ENCODE data around the gene SLC24A4.

The SLC24A4 gene

GRCh38 chr14:92404938-92405337 is 82.0 kb downstream of the SLC24A4 start:
- DNase-seq, result no peak

- no peak for DNase-seq
Observed at GRCh38 chr14:92407410-92407809, 84.4 kb downstream of the SLC24A4 start.

GRCh38 chr14:92409043-92409442 is 86.1 kb downstream of the SLC24A4 start:
- no peak for DNase-seq

- no peak for DNase-seq
Observed at GRCh38 chr14:92411135-92411534, 88.2 kb downstream of the SLC24A4 start.

GRCh38 chr14:92411941-92412340 is 89.0 kb downstream of the SLC24A4 start:
- DNase-seq, result no peak

- DNase-seq, result no peak
Observed at GRCh38 chr14:92412912-92413311, 89.9 kb downstream of the SLC24A4 start.

- no peak for DNase-seq
Observed at GRCh38 chr14:92413379-92413778, 90.4 kb downstream of the SLC24A4 start.

- no peak for DNase-seq
Observed at GRCh38 chr14:92414690-92415445, 91.9 kb downstream of the SLC24A4 start.

- no peak for DNase-seq
Observed at GRCh38 chr14:92415969-92416368, 93.0 kb downstream of the SLC24A4 start.

- DNase-seq, result no peak
Observed at GRCh38 chr14:92416544-92416943, 93.6 kb downstream of the SLC24A4 start.

GRCh38 chr14:92417759-92418158 is 94.8 kb downstream of the SLC24A4 start:
- DNase-seq, result no peak

- no peak for DNase-seq
Observed at GRCh38 chr14:92421751-92422150, 98.8 kb downstream of the SLC24A4 start.

- DNase-seq, result no peak
Observed at GRCh38 chr14:92425101-92425500, 102.1 kb downstream of the SLC24A4 start.

- peak; percentile 37 for DNase-seq
Observed at GRCh38 chr14:92426237-92426636, 103.3 kb downstream of the SLC24A4 start.

GRCh38 chr14:92427096-92427495 is 104.1 kb downstream of the SLC24A4 start:
- no peak for DNase-seq

- DNase-seq, result no peak
Observed at GRCh38 chr14:92430686-92431085, 107.7 kb downstream of the SLC24A4 start.

- DNase-seq, result no peak
Observed at GRCh38 chr14:92431199-92431725, 108.3 kb downstream of the SLC24A4 start.

- DNase-seq, result no peak
Observed at GRCh38 chr14:92433407-92433806, 110.4 kb downstream of the SLC24A4 start.

GRCh38 chr14:92435154-92435553 is 112.2 kb downstream of the SLC24A4 start:
- no peak for DNase-seq

GRCh38 chr14:92436115-92436776 is 113.3 kb downstream of the SLC24A4 start:
- no peak for DNase-seq

- DNase-seq, result no peak
Observed at GRCh38 chr14:92437309-92437708, 114.3 kb downstream of the SLC24A4 start.

- DNase-seq, result no peak
Observed at GRCh38 chr14:92437729-92438285, 114.8 kb downstream of the SLC24A4 start.

GRCh38 chr14:92439537-92440344 is 116.8 kb downstream of the SLC24A4 start:
- no peak for DNase-seq
